ENCODE measurements around the gene BEND7.

- no peak for TF ChIP-seq CTCF (IDR thresholded peaks at IDR 0.05)
- no peak for TF ChIP-seq POLR2AphosphoS5 (IDR thresholded peaks at IDR 0.05)
- TF ChIP-seq POLR2A (IDR thresholded peaks at IDR 0.05): no peak
These were observed 70.2 kb downstream of the BEND7 start for GRCh38 chr10:13458687-13459012.
